Activated CD8-positive, alpha-beta T cell treated with anti-CD3 and anti-CD28 coated beads for 36 hours (primary cell): ENCODE measurements around the gene IGFLR1. TPM values are rescaled to one million over a fixed set of nuclear protein-coding genes. Genes with fewer than 3 reads are reported as not detected.
"Not testable (repeated sequence)": the region's sequence is repeated elsewhere in the genome, so short reads cannot be mapped to it uniquely, and the experiment has no call there.

ENCODE experiments used
- ATAC-seq: fragments of 200-7000 bp; cut with Tn5 transposase; one replicate; pipeline ENCODE4 v1.10.0; 2021; ENCODE audit warnings: mild to moderate bottlenecking, moderate library complexity
- CTCF ChIA-PET: fragments of 350-600 bp; sonication (Branson Sonifier 250); formaldehyde crosslinking; loops from one replicate; lab custom pipeline; 2021; ENCODE audit warnings: antibody characterized with exemption; lab: Charles Lee
- POLR2A ChIA-PET: fragments of 350-600 bp; sonication (Branson Sonifier 250); formaldehyde crosslinking; loops from one replicate; lab custom pipeline; 2021; ENCODE audit warnings: antibody characterized with exemption; lab: Charles Lee
- DNase-seq: peaks from one replicate; pipeline ENCODE4 v3.0.0-alpha.2; 2020
- H3K27ac Mint-ChIP-seq: one replicate; pipeline ENCODE4 v1.8.0; 2021; ENCODE audit warnings: mild to moderate bottlenecking, mixed read lengths
- H3K27me3 Mint-ChIP-seq: one replicate; pipeline ENCODE4 v1.8.0; 2021; ENCODE audit warnings: mixed read lengths
- H3K36me3 Mint-ChIP-seq: one replicate; pipeline ENCODE4 v1.8.0; 2021; ENCODE audit warnings: low read depth, mixed read lengths
- H3K4me1 Mint-ChIP-seq: one replicate; pipeline ENCODE4 v1.8.0; 2021; ENCODE audit warnings: low read depth, mixed read lengths
- H3K4me3 Mint-ChIP-seq: one replicate; pipeline ENCODE4 v1.8.0; 2021; ENCODE audit warnings: mild to moderate bottlenecking, moderate library complexity, mixed read lengths
- H3K9me3 Mint-ChIP-seq: one replicate; pipeline ENCODE4 v1.8.0; 2021; ENCODE audit warnings: mixed read lengths
- intact Hi-C: fragments of 100-400 bp; cut with micrococcal nuclease; formaldehyde crosslinking; loops from one replicate; pipeline ENCODE4 v1.10.0; 2022
- total RNA-seq, 2 experiments: library from RNA; stranded (reverse); gene quantifications; one replicate each; pipeline ENCODE4 v1.2.3, GENCODE V29; 2021
- TF ChIP-seq, protein P1 (sequence below): fragments of 200-600 bp; IDR thresholded peaks from one replicate; pipeline ENCODE4 v1.8.0; 2022; ENCODE audit warnings: antibody characterized with exemption, mild to moderate bottlenecking

The IGFLR1 gene
- total RNA-seq, 2 experiments from 2014 or later: 140 to 143 TPM

- peaks cover 3% of the 10 kb centered on the region for H3K36me3 Mint-ChIP-seq
- intact Hi-C loops: loop anchor here (2.0 kb wide), 1 partner anchor 15 kb away; no protein-coding TSS in a partner anchor
- TF ChIP-seq, protein P1, sequence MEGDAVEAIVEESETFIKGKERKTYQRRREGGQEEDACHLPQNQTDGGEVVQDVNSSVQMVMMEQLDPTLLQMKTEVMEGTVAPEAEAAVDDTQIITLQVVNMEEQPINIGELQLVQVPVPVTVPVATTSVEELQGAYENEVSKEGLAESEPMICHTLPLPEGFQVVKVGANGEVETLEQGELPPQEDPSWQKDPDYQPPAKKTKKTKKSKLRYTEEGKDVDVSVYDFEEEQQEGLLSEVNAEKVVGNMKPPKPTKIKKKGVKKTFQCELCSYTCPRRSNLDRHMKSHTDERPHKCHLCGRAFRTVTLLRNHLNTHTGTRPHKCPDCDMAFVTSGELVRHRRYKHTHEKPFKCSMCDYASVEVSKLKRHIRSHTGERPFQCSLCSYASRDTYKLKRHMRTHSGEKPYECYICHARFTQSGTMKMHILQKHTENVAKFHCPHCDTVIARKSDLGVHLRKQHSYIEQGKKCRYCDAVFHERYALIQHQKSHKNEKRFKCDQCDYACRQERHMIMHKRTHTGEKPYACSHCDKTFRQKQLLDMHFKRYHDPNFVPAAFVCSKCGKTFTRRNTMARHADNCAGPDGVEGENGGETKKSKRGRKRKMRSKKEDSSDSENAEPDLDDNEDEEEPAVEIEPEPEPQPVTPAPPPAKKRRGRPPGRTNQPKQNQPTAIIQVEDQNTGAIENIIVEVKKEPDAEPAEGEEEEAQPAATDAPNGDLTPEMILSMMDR: no peak
These were observed 46.3 kb downstream of the IGFLR1 start for GRCh38 chr19:35695895-35696422.

GRCh38 chr19:35693835-35694599, 48.2 kb downstream of the IGFLR1 start:
- TF ChIP-seq, protein P1: peak; percentile 99
- H3K4me1 Mint-ChIP-seq: peaks cover 25% of the 10 kb centered on the region
- H3K9me3 Mint-ChIP-seq: peaks cover 4% of the 10 kb centered on the region
- POLR2A ChIA-PET: interaction anchor here (0.7 to 10.5 kb wide), 3 partner anchors 18 to 25 kb away, joined by 4 to 215 read pairs (median 4); no protein-coding TSS in a partner anchor
- ATAC-seq: peak; percentile 97
- H3K4me3 Mint-ChIP-seq: no peak overlapping the region
- H3K27ac Mint-ChIP-seq: peak overlapping the region; percentile 58
- intact Hi-C loops: loop anchor here (1.0 to 5.0 kb wide), 3 partner anchors 20 to 128 kb away; no protein-coding TSS in a partner anchor
- peaks cover 3% of the 10 kb centered on the region for H3K36me3 Mint-ChIP-seq
- DNase-seq: peak; percentile 96
- no peaks in the 10 kb centered on the region for H3K27me3 Mint-ChIP-seq
- CTCF ChIA-PET: interaction anchor here (0.8 to 10.5 kb wide), 21 partner anchors 10 to 239 kb away, joined by 3 to 137 read pairs (median 5); partner anchors contain the start of genes COX6B1, KMT2B, LIN37 and PSENEN

More at GRCh38 chr19:35695895-35696422, 46.3 kb downstream of the IGFLR1 start:
- Mint-ChIP-seq H3K9me3 (peaks cover 4% of the 10 kb centered on the region), H3K27ac (peak overlapping the region; percentile 46), H3K4me3 (no peak overlapping the region), H3K27me3 (no peaks in the 10 kb centered on the region), H3K4me1 (peaks cover 30% of the 10 kb centered on the region)
- POLR2A ChIA-PET: interaction anchor here (1.3 to 10.5 kb wide), 4 partner anchors 9 to 124 kb away, joined by 4 to 215 read pairs (median 6); partner anchors contain the start of gene ZBTB32
- DNase-seq (no peak), ATAC-seq (no peak)
- CTCF ChIA-PET: interaction anchor here (1.0 to 10.5 kb wide), 13 partner anchors 9 to 235 kb away, joined by 3 to 137 read pairs (median 4); partner anchors contain the start of genes IGFLR1 and LIN37

DNA sequence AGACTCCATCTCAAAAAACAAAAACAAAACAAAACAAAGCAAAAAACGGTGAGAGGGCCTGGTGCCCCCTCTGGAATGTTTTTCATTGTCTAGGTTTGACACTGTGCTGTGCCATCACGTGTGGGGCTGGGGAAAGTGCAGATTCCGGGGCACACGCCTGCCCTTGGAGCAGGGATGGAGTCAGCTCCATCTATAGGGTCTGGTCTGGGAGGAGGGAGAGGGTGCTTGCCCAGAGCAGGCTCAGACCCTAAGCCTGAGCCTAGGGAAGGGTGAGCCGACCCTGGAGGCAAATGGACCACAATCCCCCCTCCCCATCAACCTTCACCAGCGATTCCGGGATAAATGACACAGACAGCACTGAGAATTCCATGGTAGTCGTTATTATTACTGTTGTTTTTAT, 48.8 kb downstream of the IGFLR1 start:
- Mint-ChIP-seq H3K27me3 (no peaks in the 10 kb centered on the region), H3K4me3 (no peak overlapping the region), H3K36me3 (peaks cover 3% of the 10 kb centered on the region), H3K9me3 (peaks cover 4% of the 10 kb centered on the region), H3K27ac (no peak overlapping the region), H3K4me1 (peaks cover 25% of the 10 kb centered on the region)
- DNase-seq (no peak), ATAC-seq (peak; percentile 3)
- ChIA-PET POLR2A (interaction anchor here (0.6 to 1.4 kb wide), 4 partner anchors 19 to 47 kb away, joined by 4 to 6 read pairs (median 4); no protein-coding TSS in a partner anchor), CTCF (interaction anchor here (0.8 to 1.9 kb wide), 14 partner anchors 9 to 238 kb away, joined by 3 to 14 read pairs (median 4); partner anchors contain the start of gene COX6B1)
- TF ChIP-seq, protein P1: no peak
- intact Hi-C loops: loop anchor here (5.0 kb wide), 2 partner anchors 44 to 129 kb away; no protein-coding TSS in a partner anchor

- H3K27me3 Mint-ChIP-seq: no peaks in the 10 kb centered on the region
- ATAC-seq (no peak), DNase-seq (no peak)
- CTCF ChIA-PET: interaction anchor here (0.6 to 1.9 kb wide), 10 partner anchors 10 to 239 kb away, joined by 3 to 14 read pairs (median 6); no protein-coding TSS in a partner anchor
- no peak overlapping the region for H3K4me3 Mint-ChIP-seq
- H3K4me1 Mint-ChIP-seq: peaks cover 20% of the 10 kb centered on the region
- H3K9me3 Mint-ChIP-seq: peaks cover 4% of the 10 kb centered on the region
- intact Hi-C loops: loop anchor here (5.0 kb wide), 2 partner anchors 45 to 130 kb away; no protein-coding TSS in a partner anchor
- POLR2A ChIA-PET: interaction anchor here (0.8 to 1.4 kb wide), 5 partner anchors 21 to 84 kb away, joined by 3 to 4 read pairs (median 3); partner anchors contain the start of gene KMT2B
- peaks cover 3% of the 10 kb centered on the region for H3K36me3 Mint-ChIP-seq
- TF ChIP-seq, protein P1: no peak
- H3K27ac Mint-ChIP-seq: no peak overlapping the region
These were observed 50.2 kb downstream of the IGFLR1 start for GRCh38 chr19:35692010-35692409.

GRCh38 chr19:35691106-35691505, 51.1 kb downstream of the IGFLR1 start:
- H3K27ac Mint-ChIP-seq, ATAC-seq, H3K4me3 Mint-ChIP-seq, CTCF ChIA-PET, H3K36me3 Mint-ChIP-seq, DNase-seq, H3K27me3 Mint-ChIP-seq, H3K9me3 Mint-ChIP-seq, POLR2A ChIA-PET: not testable (repeated sequence)
- peaks cover 11% of the 10 kb centered on the region for H3K4me1 Mint-ChIP-seq
- intact Hi-C loops: loop anchor here (5.0 kb wide), 2 partner anchors 46 to 131 kb away; no protein-coding TSS in a partner anchor
